GM12892 (cell line): ENCODE results near the gene CCDC141.

Source experiments
- DNase-seq: peaks from one replicate; pipeline ENCODE4 v3.0.0; 2011; ENCODE audit not compliant: insufficient read length
- FAIRE-seq: peaks from 2 replicates; lab custom pipeline; 2011; peaks lifted over from hg19 to GRCh38; lab: Jason Lieb, UNC
- POLR2A ChIP-seq: IDR thresholded peaks from 2 replicates; pipeline ENCODE4 v1.6.1; 2011; ENCODE audit warnings: low read depth, low read length, control low read depth
- POLR2AphosphoS5 ChIP-seq: IDR thresholded peaks from 2 replicates; pipeline ENCODE4 v1.6.1; 2011; ENCODE audit warnings: low read depth, low read length, control low read depth
- TAF1 ChIP-seq: IDR thresholded peaks from 2 replicates; pipeline ENCODE4 v1.6.1; 2011; ENCODE audit warnings: low read depth, mild to moderate bottlenecking, control low read depth, low read length, borderline replicate concordance

Gene CCDC141

GRCh38 chr2:178954049-178954448, 95.9 kb downstream of the CCDC141 start:
- FAIRE-seq (no peak), DNase-seq (no peak)
- no peak for TF ChIP-seq POLR2AphosphoS5
- no peak for TF ChIP-seq POLR2A
- TF ChIP-seq TAF1, result no peak

GRCh38 chr2:178951266-178952006, 98.5 kb downstream of the CCDC141 start:
- FAIRE-seq, result no peak
- TF ChIP-seq POLR2AphosphoS5, result no peak
- TF ChIP-seq TAF1, result no peak
- no peak for TF ChIP-seq POLR2A
- no peak for DNase-seq

- FAIRE-seq (peak; percentile 14), DNase-seq (no peak)
- TF ChIP-seq TAF1 (no peak), POLR2A (no peak), POLR2AphosphoS5 (no peak)
Measured at GRCh38 chr2:178949584-178949983, 100.4 kb downstream of the CCDC141 start.

GRCh38 chr2:178949151-178949550, 100.8 kb downstream of the CCDC141 start:
- no peak for FAIRE-seq
- TF ChIP-seq POLR2A (no peak), POLR2AphosphoS5 (no peak), TAF1 (no peak)
- no peak for DNase-seq

GRCh38 chr2:178947006-178947405, 102.9 kb downstream of the CCDC141 start:
- FAIRE-seq (no peak), DNase-seq (no peak)
- TF ChIP-seq POLR2A (no peak), TAF1 (no peak), POLR2AphosphoS5 (no peak)

- FAIRE-seq, result no peak
- no peak for TF ChIP-seq POLR2AphosphoS5
- TF ChIP-seq POLR2A, result no peak
- no peak for TF ChIP-seq TAF1
- DNase-seq, result no peak
Measured at GRCh38 chr2:178946494-178946893, 103.4 kb downstream of the CCDC141 start.

- TF ChIP-seq POLR2A (no peak), TAF1 (no peak), POLR2AphosphoS5 (no peak)
- FAIRE-seq (no peak), DNase-seq (no peak)
Measured at GRCh38 chr2:178943745-178944144, 106.2 kb downstream of the CCDC141 start.

- no peak for DNase-seq
- FAIRE-seq, result no peak
- no peak for TF ChIP-seq POLR2A
- TF ChIP-seq POLR2AphosphoS5, result no peak
- no peak for TF ChIP-seq TAF1
Measured at GRCh38 chr2:178934571-178934970, 115.4 kb downstream of the CCDC141 start.

GRCh38 chr2:178933493-178933892, 116.4 kb downstream of the CCDC141 start:
- FAIRE-seq (no peak), DNase-seq (no peak)
- no peak for TF ChIP-seq TAF1
- no peak for TF ChIP-seq POLR2A
- no peak for TF ChIP-seq POLR2AphosphoS5

GRCh38 chr2:178928077-178928476, 121.9 kb downstream of the CCDC141 start:
- peak; percentile 51 for FAIRE-seq
- TF ChIP-seq POLR2A, result no peak
- no peak for TF ChIP-seq POLR2AphosphoS5
- TF ChIP-seq TAF1, result no peak
- no peak for DNase-seq

GRCh38 chr2:178927173-178927572, 122.8 kb downstream of the CCDC141 start:
- FAIRE-seq, result peak; percentile 14
- TF ChIP-seq POLR2AphosphoS5 (no peak), POLR2A (no peak), TAF1 (no peak)
- no peak for DNase-seq

- no peak for TF ChIP-seq TAF1
- no peak for TF ChIP-seq POLR2AphosphoS5
- TF ChIP-seq POLR2A, result no peak
- DNase-seq (no peak), FAIRE-seq (peak; percentile 36)
Measured at GRCh38 chr2:178924817-178925216, 125.1 kb downstream of the CCDC141 start.
